ENCODE measurements around the gene HPF1. TPM values are rescaled to one million over a fixed set of nuclear protein-coding genes. Genes with fewer than 3 reads are reported as not detected.

The HPF1 gene
- total RNA-seq, 4 donors from 2014 or later = 14.1 to 139 (median 35.1) TPM

DNA sequence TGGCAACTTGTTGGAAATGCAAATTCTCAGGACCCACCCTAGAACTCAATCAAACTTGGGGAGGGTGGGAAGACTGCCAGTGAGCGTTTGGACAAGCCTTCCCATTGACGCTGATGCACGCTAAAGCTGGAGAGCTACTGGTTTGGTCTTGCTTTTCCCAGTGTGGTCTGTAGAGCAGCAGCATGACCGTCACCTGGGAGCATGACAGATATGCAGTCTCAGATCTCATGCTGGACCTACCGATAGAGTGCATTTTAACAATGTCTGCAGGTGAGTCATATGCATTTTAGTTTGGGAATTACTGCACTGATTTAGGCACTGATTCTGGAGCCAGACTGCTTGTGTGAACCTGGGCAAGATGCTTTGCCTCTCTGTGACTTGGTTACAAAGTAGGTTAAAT lies 27.2 kb downstream of the HPF1 start:
- 96 to 100% methylated on average over 1 to 5 of the region's 5 CpGs for WGBS, 2 donors (ENCODE audit: low coverage in 1 of 2)
- H3K27me3 ChIP-seq = no peaks in the 10 kb centered on the region
- intact Hi-C loops (cut with DNase I; ENCODE audit: low total_unique reads) (no loop called here), in situ Hi-C loops (cut with MboI; ENCODE audit: low pct_ligation_motif_present in 1 of 4, low pct_unique_long_range_greater_than_20kb in 1 of 4, low sequenced_read_pairs in 3 of 4) (no loop called here)
- H3K27ac ChIP-seq = no peak overlapping the region
- no peak for DNase-seq
- H3K9me3 ChIP-seq = no peaks in the 10 kb centered on the region
- no peak overlapping the region for H3K4me3 ChIP-seq
- TF ChIP-seq EP300 (IDR thresholded peaks at IDR 0.05; ENCODE audit: low read depth) (no peak), POLR2A (IDR thresholded peaks at IDR 0.05) (no peak)
- H3K4me1 ChIP-seq = no peaks in the 10 kb centered on the region
- H3K36me3 ChIP-seq = no peaks in the 10 kb centered on the region

DNA sequence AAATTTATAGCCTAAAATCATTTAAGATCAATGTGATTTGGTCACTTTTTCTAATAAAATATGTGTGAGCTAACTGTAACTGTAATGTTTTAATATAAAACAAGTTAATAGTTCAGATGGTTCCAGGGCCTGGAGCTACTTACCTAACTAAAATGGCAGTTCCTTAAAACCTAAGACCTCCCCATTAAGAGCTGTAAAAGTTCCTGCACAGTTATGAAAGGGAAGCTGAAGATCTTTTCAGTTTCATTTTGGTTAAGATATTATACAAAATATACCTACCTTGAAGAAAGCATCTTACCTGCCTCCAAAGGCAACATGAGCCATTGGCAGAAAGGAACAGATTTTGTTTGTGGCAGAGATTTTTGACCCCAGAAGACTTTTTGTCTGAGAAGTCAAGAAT lies 30.1 kb downstream of the HPF1 start:
- H3K4me3 ChIP-seq = no peak overlapping the region
- in situ Hi-C loops (cut with MboI; ENCODE audit: low pct_ligation_motif_present in 1 of 4, low pct_unique_long_range_greater_than_20kb in 1 of 4, low sequenced_read_pairs in 3 of 4) = no loop called here
- H3K9me3 ChIP-seq = no peaks in the 10 kb centered on the region
- no peak for TF ChIP-seq POLR2AphosphoS5 (IDR thresholded peaks at IDR 0.05)
- TF ChIP-seq EP300 (IDR thresholded peaks at IDR 0.05; ENCODE audit: low read depth) = no peak
- TF ChIP-seq, protein P1, sequence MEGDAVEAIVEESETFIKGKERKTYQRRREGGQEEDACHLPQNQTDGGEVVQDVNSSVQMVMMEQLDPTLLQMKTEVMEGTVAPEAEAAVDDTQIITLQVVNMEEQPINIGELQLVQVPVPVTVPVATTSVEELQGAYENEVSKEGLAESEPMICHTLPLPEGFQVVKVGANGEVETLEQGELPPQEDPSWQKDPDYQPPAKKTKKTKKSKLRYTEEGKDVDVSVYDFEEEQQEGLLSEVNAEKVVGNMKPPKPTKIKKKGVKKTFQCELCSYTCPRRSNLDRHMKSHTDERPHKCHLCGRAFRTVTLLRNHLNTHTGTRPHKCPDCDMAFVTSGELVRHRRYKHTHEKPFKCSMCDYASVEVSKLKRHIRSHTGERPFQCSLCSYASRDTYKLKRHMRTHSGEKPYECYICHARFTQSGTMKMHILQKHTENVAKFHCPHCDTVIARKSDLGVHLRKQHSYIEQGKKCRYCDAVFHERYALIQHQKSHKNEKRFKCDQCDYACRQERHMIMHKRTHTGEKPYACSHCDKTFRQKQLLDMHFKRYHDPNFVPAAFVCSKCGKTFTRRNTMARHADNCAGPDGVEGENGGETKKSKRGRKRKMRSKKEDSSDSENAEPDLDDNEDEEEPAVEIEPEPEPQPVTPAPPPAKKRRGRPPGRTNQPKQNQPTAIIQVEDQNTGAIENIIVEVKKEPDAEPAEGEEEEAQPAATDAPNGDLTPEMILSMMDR (IDR thresholded peaks at IDR 0.05) = no peak
- no peak for TF ChIP-seq POLR2A (IDR thresholded peaks at IDR 0.05)
- intact Hi-C loops (cut with DNase I; ENCODE audit: low total_unique reads) = no loop called here
- H3K27me3 ChIP-seq = no peaks in the 10 kb centered on the region
- H3K36me3 ChIP-seq = no peaks in the 10 kb centered on the region
- no peak for DNase-seq
- H3K4me1 ChIP-seq = no peaks in the 10 kb centered on the region
- no peak overlapping the region for H3K27ac ChIP-seq

DNA sequence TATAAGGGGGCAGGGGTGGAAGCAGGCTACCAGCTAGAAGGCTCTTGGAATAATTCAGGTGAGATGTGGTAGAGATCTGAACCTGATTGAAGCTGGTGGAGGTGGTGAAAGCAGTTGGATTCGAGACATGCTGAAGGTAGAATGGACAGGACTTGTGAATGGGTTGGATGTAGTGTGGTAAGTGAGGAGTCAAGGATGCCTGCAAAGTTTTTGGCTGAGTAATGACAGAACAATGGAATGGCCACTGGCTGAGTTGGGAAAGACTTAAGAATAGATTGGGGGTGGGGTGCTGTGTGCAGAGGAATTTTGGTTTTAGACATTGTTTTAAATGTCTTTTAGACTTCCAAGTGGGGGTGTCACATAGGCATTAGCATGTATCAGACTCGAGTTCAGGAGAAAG lies 33.5 kb downstream of the HPF1 start:
- H3K4me1 ChIP-seq = no peaks in the 10 kb centered on the region
- in situ Hi-C loops (cut with MboI; ENCODE audit: low pct_ligation_motif_present in 1 of 4, low pct_unique_long_range_greater_than_20kb in 1 of 4, low sequenced_read_pairs in 3 of 4) = no loop called here
- no peaks in the 10 kb centered on the region for H3K27me3 ChIP-seq
- DNase-seq = no peak
- intact Hi-C loops (cut with DNase I; ENCODE audit: low total_unique reads) = no loop called here
- WGBS, 2 donors (ENCODE audit: low coverage in 1 of 2) = 64 to 88% methylated on average over 1 to 2 of the region's 2 CpGs
- peaks cover 0 to 10% (median 3%) of the 10 kb centered on the region in 4 donors for H3K36me3 ChIP-seq
- no peak overlapping the region for H3K4me3 ChIP-seq
- no peaks in the 10 kb centered on the region for H3K9me3 ChIP-seq
- H3K27ac ChIP-seq = no peak overlapping the region
- no peak for TF ChIP-seq POLR2A (IDR thresholded peaks at IDR 0.05)
- TF ChIP-seq, protein P1 (IDR thresholded peaks at IDR 0.05) = no peak
- TF ChIP-seq POLR2AphosphoS5 (IDR thresholded peaks at IDR 0.05) = no peak
- TF ChIP-seq EP300 (IDR thresholded peaks at IDR 0.05; ENCODE audit: low read depth) = no peak

DNA sequence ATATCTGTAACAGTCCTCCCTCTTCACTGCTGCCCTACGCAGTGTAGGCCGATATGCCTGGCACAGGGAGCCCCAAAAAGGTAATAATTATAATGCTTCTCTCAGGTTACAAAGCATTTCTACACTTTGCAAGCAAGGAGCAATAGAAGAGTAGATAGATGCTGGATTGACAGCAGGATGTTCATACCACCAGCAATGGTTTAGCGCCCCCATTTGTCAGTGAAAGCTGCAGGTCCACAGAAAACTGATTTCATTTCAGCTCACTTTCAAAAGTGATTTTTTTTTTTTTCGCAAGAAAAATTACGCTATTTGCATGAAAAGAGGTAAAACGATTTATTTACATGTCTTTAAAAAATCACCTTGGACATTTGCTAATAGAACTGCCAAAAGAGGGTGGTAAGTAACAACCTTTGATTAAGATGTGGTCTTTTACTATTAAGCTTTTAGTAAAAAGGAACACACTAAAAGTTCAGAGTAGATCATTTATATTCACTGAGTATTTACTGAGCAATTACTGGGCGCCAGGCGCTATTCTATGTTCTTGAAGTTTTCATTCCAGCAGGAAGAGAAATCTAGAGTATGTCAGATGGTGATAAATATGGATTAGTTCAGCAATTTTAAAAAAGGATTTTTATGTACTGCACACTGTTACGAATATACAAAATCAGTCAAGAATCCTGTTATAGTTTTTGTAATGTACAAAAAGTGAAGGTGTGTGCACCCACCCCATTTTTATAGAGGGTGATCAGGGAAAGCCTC lies 34.4 kb downstream of the HPF1 start:
- DNase-seq = no peak
- WGBS, 2 donors (ENCODE audit: low coverage in 1 of 2) = 86% methylated on average over 9 of the region's 9 CpGs
- no peaks in the 10 kb centered on the region for H3K9me3 ChIP-seq
- no peaks in the 10 kb centered on the region for H3K4me1 ChIP-seq
- intact Hi-C loops (cut with DNase I; ENCODE audit: low total_unique reads) (no loop called here), in situ Hi-C loops (cut with MboI; ENCODE audit: low pct_ligation_motif_present in 1 of 4, low pct_unique_long_range_greater_than_20kb in 1 of 4, low sequenced_read_pairs in 3 of 4) (no loop called here)
- no peaks in the 10 kb centered on the region for H3K27me3 ChIP-seq
- no peak overlapping the region for H3K27ac ChIP-seq
- peaks cover 0 to 12% (median 3%) of the 10 kb centered on the region in 4 donors for H3K36me3 ChIP-seq
- TF ChIP-seq POLR2A (IDR thresholded peaks at IDR 0.05) = no peak
- TF ChIP-seq, protein P1 (IDR thresholded peaks at IDR 0.05) = peak in 2 of 5 experiments; percentile 7 to 14
- no peak overlapping the region for H3K4me3 ChIP-seq

DNA sequence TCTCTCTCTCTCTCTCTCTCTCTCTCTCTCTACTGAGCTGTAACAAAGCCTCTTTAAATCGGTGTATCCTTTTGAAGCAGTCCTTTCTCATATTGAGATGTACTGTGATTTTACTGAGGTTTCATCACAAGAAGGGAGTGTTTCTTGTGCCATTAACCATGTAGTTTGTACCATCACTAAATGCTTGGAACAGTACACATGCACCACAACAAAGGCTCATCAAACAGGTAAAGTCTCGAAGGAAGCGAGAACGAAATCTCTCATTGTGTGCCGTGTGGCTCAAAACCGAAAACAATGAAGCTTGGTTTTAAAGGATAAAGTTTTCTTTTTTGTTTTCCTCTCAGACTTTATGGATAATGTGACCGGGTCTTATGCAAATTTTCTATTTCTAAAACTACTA lies 37.2 kb downstream of the HPF1 start:
- Histone ChIP-seq H3K36me3 (peaks cover 0 to 23% (median 3%) of the 10 kb centered on the region in 4 donors), H3K27me3 (no peaks in the 10 kb centered on the region), H3K27ac (no peak overlapping the region), H3K4me3 (no peak overlapping the region), H3K4me1 (no peaks in the 10 kb centered on the region), H3K9me3 (no peaks in the 10 kb centered on the region)
- intact Hi-C loops (cut with DNase I; ENCODE audit: low total_unique reads) = no loop called here
- 84 to 94% methylated on average over 7 of the region's 7 CpGs for WGBS, 2 donors (ENCODE audit: low coverage in 1 of 2)
- TF ChIP-seq EP300 (IDR thresholded peaks at IDR 0.05; ENCODE audit: low read depth) = no peak
- TF ChIP-seq POLR2A (IDR thresholded peaks at IDR 0.05) = no peak
- TF ChIP-seq, protein P1 (IDR thresholded peaks at IDR 0.05) = no peak
- TF ChIP-seq POLR2AphosphoS5 (IDR thresholded peaks at IDR 0.05) = no peak
- DNase-seq = no peak
- in situ Hi-C loops (cut with MboI; ENCODE audit: low pct_ligation_motif_present in 1 of 4, low pct_unique_long_range_greater_than_20kb in 1 of 4, low sequenced_read_pairs in 3 of 4) = no loop called here
